GM18867 (cell line): Measurements from ENCODE around the gene CNOT3.

Experiments used
- ATAC-seq: cut with Tn5 transposase; IDR thresholded peaks from one replicate; pipeline ENCODE4 v1.9.1; 2021; ENCODE audit warnings: mild to moderate bottlenecking, moderate library complexity; ENCODE audit not compliant: unreplicated experiment

Gene CNOT3

DNA sequence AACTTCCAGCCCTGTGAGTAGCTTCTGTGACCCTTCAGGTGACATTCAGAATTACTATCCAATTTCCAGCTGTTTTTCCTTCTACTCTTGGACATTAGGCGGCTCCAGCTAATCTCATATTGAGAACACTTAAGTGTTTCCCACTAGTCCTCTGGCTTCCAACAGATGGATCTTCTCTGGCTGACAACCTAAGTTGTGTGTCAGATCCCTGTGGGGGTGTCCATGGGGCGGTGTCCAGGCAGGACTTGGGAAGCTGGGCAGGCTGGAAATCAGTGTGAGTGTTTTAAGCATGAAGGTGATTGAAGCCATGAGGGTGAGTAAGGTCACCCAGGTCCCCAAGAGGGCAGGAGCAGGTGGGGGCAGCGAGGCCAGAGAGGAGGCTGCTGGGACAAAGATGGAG is 10.1 kb downstream of the CNOT3 start:
- ATAC-seq, result no peak

- ATAC-seq, result no peak
These were observed 10.6 kb downstream of the CNOT3 start for GRCh38 chr19:54148158-54148557.

GRCh38 chr19:54149021-54149812 is 11.7 kb downstream of the CNOT3 start:
- ATAC-seq, result no peak

GRCh38 chr19:54151362-54152035 is 13.9 kb downstream of the CNOT3 start:
- no peak for ATAC-seq

- no peak for ATAC-seq
These were observed 14.7 kb downstream of the CNOT3 start for GRCh38 chr19:54152267-54152666.

GRCh38 chr19:54152878-54153524 is 15.4 kb downstream of the CNOT3 start:
- no peak for ATAC-seq

GRCh38 chr19:54153731-54154326 is 16.3 kb downstream of the CNOT3 start:
- ATAC-seq, result no peak

DNA sequence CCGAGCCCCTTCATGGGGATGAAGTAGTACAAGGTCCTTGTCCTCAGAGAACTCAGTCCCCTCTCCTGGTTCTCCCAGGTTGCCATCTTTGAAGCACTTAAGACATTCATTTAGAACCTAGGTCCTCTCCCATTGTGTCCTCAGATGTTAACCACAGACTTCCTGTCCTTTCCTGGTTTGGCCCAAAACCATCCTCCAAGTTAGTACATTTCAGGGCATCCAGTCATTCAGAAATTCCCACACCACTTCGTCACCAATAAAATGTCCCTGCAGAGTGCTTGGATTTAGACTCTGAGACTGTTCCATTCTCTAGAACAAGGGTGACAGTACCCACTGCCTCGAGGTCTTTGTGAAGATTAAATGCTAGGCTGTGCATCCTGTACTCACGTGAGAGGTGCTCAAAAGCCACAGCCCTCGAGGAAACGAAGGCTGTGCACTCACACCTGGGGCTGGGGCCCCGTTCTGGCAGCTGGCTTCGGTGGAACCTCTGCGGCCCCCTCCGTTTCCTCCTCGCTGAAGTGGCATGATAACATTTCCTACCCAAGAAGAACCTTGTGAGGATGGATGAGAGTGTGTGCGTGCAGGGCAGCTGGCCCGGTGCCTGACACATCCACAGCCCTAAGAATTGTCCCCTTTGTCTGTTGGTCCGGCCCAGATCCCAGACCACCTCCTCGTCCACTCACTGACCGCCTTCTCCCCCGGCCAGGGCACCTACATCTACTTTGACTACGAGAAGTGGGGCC is 17.2 kb downstream of the CNOT3 start:
- ATAC-seq, result no peak

GRCh38 chr19:54155694-54156093 is 18.1 kb downstream of the CNOT3 start:
- no peak for ATAC-seq

DNA sequence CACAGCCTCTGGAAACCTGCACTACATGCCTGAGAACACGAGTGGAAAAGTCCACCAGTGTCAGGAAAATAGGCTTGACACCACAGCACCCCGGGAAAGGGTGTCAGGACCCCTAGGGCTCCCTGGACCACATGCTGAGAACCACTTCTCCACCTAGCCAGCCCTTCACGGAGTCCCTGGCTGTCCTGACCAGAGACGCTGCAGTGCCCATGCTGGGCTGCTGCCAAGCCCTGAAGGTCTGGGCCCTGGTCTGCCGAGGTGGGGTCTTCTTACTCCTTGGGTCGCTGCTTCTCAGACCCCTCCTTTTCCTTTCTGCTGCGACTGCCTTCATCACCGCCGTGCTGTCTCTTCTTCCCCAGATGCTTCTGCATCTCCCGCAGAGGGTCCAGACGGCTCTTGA is 18.9 kb downstream of the CNOT3 start:
- ATAC-seq, result no peak

DNA sequence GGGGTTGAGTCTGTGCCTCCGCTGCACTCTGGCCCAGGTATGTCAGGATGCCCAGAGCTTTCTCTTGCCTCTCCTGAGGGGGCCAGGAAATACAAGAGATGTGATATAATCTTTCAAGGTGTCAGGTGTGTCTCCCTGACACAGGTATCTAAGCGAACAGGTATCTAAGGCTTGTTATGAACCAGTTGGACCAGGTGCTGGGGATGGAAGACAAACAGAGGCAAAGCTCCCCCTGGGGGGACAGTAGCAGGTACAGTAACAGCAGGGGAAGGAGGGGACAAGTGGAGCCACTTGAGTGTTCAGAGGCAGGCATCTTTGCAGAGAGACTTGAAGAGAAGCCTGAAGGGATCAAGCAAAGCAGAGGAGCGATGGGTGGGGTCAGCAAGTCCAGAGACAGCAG is 19.4 kb downstream of the CNOT3 start:
- no peak for ATAC-seq

GRCh38 chr19:54158812-54159351 is 21.3 kb downstream of the CNOT3 start:
- ATAC-seq, result no peak

DNA sequence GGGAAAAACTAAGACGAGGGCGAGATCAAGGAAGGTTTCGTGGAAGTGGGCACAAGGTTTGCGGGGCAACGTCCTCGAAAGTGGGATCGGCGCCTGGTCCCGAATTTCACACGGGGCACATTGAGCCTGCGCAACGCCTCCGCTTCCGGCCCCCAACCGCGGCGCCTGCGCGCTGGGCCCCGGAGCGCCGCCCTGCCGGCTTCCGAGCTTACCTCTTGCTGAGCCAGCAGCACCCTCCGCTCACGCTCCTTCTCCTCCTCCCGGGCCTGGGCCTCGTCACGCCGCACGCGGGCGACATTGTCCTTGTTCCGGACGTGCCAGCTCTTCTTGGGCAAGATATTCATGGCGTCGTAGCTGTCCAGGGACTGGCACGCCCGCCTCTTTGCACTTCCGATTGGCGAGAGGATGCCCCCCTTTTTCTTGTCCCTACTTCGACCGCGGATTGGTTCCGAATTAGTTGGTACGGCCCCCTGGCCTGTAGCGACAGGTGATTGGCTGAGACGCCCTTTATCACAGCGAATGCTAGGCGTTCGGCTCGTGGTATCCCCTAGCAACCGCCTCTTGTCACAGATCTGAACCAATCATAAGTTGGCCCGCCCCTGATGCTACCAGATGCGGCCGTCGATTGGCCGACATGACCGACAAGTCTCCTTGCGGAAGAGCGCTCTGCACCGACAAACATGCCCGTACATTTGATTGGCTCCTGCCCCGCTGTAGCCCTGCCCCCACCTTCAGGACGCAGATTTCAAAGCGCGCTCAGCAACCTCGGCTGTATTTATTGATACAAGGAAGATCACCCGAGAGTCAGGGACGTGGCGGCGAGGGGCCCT is 22.0 kb downstream of the CNOT3 start, which contains the start of gene LENG1:
LENG1 (minus strand) TSS at position 370 of the 830 bp plus-strand sequence; CDS start at position 344, 26 bp downstream.
- ATAC-seq, result peak; percentile 88

GRCh38 chr19:54160182-54160811 is 22.7 kb downstream of the CNOT3 start:
- ATAC-seq, result peak; percentile 2

DNA sequence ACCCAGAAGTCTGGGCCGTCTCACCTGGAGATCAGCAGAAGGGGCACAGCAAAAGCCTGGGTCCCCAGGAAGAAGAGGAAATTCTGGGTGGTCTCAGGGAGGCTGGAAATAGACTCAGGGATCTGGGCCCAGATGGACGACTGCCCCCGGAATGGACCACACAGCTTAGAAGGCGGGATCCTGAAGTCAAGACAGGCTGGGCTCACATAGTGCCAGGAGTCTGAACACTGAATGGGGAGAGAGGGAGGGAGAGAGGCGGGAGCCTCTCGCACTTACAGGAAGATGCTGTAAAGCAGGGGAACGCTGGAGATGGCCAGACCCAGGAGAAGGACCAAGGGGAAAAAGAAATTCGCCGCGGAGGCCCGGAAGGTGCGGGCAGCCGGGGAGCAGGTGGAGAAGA is 23.3 kb downstream of the CNOT3 start:
- ATAC-seq, result no peak

- peak; percentile 19 for ATAC-seq
These were observed 24.8 kb downstream of the CNOT3 start for GRCh38 chr19:54162241-54162805.

DNA sequence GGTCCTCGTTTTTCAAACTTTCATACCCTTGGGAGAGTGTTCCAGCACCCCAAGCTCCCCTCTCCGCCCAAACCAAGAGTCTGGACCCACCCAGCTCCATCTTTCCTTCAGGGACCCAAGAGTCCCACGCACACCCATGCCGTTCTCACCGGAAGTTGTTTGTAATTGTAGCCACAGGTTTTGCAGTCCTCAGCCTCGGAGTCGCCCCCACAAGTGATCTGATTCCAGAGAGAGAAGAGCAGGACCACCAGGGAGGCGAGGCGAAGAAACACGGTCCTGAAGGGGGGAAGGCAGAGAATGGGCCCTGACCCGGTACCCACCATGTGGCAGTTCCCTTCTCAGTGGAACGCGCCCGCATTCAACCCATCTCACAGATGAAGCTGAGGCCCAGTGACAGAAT is 25.3 kb downstream of the CNOT3 start:
- no peak for ATAC-seq

DNA sequence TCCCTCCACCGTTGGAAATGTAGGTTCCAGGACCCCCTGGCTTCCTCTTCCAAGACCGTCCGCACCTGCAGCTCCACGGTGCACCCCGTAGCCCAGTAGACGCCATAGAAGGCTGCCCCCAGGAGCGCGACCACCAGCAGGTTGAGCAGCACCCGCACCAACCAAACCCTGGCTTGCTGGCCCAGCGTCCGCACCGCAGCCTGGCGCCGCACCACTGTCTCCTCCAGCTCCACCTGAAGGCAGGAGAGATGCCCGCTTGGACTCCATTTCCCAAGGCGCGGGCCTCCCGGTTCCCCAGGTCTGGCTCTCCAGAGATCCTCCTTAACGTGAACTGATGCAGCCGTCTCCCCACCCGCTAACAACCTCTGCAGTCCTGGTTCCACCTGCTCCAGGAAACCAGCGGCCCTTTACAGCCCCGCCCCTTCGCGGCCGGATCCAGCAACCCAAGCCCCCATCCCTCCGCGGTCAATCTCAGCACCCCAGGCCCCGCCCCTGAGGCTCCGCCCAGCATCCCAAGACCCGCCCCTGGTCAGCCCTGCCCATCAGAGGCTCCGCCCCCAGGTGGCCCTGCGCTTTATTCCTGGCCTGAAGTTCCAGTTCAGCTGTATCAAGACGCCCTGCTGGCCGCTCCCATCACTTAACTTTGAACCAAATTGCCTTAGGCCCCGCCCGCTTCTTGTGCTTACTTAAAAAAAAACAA is 27.0 kb downstream of the CNOT3 start:
- ATAC-seq, result no peak
